Fibroblast of skin of back (primary cell): Measurements from ENCODE around the gene TBC1D12.

Experiments
- DNase-seq: peaks from one replicate; pipeline ENCODE4 v3.0.0-alpha.2; 2013

TBC1D12 gene

DNA sequence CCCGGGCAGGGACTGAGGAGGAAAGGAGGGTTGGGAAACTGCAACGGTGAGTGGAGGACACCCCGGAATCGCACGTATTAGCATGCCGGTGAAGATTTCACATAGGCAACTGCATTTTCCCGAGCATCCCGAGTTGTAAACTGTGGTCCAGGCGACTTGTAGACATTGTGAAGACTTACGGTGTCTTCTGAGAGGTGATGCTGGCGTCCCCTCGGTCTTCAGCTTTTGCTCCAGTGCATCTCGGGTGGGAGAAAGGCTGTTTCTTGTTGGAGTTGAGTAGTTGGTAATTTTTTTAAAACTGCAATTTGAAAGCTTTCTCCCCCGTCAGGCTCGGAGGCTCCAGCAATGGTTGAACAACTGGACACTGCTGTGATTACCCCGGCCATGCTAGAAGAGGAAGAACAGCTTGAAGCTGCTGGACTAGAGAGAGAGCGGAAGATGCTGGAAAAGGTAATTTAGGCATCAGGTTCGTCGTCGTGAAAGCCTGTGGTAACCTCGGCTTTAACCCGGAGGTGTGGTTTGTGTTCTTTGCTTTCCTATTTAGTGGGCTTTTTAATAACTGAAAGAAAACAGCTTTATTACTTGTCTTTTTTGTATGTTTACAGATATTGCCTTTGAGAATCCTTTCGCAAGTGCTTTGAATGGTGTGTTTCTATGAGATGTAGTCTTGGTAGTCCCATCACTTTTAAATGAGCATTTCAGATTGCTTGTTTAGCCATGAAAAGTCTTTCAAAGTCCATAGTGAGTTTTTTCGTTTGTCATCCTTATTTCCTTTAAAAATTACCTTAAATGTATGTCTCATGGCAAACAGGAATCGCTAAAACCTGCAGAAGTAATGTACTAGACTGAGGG, 143.9 kb downstream of the TBC1D12 start:
- DNase-seq = peak; percentile 15

DNA sequence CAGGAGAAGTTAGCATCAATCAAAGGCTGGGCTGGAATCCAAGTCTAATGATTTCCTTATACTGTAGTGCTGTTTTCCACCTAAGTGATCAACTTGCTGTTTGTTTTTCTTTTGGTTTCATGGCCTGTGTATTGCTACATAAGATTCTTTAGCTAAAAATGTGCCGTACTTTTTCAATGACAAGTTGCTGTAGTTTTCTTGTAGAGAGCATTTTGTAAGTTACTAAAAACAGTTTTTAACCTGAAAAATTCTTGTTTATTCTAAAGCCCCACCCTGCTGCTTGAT, 144.5 kb downstream of the TBC1D12 start:
- DNase-seq = no peak

DNA sequence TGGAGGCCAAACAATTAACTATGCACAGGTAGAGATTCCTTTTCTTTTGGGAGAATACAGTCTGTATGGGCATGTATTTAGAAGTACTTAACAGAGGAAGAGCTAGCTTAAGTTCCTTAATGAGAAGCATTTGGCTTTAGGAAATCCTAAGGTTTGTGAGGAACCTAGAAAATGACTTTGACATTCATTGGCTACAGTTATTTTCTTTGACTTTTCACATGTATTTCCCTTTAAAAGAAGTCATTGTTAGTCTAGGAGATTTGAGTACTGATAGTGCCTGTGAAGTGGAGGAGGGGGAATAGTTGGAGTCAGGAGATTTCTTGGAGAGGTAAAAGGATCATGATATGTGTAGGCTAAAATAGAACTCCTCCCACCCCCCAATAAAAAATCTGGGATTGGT, 146.9 kb downstream of the TBC1D12 start:
- no peak for DNase-seq

DNA sequence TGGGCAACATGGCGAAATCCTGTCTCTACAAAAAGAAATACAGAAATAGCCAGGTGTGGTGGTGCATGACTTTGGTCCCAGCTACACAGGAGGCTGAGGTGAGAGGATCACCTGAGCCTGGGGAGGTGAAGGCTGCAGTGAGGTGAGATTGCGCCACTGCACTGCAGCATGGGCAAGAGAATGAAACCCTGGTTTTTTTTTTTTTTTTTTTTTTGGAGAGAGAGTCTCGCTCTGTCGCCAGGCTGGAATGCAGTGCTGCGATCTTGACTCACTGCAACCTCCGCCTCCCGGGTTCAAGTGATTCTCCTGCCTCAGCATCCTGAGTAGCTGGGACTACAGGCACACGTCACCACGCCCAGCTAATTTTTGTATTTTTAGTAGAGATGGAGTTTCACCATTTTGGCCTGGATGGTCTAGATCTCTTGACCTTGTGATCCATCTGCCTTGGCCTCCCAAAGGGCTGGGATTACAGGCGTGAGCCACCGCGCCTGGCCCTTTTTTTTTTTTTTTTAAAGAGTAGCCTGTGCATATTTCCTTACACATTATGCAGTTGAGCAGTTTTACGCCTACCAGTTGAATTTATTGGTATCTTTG, 165.5 kb downstream of the TBC1D12 start:
- peak; percentile 8 for DNase-seq

DNA sequence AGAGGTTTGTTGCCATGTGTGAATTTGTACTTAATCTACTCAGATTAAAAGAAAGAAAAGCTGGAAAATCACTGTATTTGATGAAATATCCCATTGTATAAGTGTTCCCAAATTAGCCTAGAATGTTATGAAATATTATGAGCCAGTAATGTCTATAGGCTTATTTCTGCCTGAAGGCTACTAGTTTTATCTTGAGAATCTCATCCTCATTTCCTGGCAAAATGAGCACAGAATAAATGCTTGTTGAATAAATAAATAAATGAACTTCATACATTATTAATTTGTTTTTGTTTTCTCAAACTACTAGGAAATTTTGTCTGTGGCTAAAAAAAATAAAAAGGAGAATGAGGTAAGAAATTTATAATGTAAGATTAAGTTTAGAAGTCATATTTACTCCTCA, 168.7 kb downstream of the TBC1D12 start:
- no peak for DNase-seq

DNA sequence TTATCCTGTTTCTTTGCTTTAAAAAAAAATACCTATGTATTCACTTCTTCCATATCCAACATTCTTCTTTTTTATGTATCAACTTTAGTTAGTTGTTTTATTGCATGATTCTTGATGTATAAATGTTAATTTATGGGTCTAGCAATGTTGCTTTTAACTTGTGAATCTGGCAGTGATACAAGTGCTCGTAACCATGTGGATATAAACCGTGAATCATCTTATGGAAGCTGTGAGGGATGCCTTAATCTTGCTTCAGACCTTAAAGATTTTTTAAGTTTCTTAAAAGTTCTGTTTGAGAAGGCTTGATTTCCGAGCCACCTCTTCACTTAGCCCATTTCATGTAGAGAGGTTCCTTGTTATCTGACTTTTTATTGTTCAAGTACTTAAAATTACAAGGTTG, 169.2 kb downstream of the TBC1D12 start:
- DNase-seq = peak; percentile 8

DNA sequence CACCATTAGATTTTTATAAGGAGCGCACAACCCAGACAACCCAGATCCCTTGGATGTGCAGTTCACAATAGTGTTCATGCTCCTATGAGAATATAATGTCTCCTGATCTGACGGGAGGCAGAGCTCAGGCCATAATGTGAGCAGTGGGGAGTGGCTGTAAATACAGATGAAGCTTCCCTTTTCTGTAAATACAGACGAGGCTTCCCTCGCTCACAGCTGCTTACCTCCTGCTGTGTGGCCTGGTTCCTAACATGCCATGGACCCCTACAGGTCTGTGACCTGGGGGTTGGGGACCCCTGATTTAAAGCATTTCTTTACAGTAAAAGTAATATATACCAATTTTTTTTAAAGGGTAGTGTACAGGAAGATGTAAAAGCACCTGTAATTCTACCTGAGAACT, 176.4 kb downstream of the TBC1D12 start:
- DNase-seq = no peak

DNA sequence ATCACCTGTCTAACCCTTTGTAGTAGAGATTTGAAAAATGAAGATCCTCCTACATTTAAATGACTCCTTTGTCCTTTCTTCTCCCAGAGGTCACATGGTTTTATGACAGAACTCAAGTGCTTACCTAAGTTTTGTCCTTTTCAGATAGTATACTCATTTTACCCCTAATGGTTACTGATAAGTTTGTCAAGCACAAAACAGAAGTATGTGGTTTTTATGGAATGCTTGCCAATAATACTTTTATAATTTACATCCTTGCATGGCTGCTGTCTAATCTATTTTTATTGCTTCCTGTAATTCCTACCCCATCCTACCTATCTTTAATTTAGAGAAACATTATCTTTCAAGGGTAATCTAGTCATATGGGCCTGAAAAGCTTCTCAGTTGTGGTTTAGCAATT, 180.8 kb downstream of the TBC1D12 start:
- DNase-seq = no peak
